ENCODE measurements around the gene ZNF488.

The ZNF488 gene

DNA sequence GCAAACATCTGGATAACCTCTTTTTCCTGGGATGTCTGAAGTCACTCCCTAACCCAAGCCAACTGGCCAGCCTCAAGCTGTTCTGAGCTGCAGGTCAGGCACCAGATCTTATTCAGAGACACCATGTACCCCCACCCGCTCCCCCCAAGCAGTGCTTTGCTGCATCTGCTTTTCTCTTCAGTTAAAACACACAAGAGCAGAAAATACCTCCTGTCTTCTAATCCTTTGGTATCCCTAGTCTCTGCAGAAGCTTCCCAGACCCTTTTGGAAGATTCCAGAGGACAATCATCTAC is 3.0 kb downstream of the ZNF488 start:
- DNase-seq: no peak

DNA sequence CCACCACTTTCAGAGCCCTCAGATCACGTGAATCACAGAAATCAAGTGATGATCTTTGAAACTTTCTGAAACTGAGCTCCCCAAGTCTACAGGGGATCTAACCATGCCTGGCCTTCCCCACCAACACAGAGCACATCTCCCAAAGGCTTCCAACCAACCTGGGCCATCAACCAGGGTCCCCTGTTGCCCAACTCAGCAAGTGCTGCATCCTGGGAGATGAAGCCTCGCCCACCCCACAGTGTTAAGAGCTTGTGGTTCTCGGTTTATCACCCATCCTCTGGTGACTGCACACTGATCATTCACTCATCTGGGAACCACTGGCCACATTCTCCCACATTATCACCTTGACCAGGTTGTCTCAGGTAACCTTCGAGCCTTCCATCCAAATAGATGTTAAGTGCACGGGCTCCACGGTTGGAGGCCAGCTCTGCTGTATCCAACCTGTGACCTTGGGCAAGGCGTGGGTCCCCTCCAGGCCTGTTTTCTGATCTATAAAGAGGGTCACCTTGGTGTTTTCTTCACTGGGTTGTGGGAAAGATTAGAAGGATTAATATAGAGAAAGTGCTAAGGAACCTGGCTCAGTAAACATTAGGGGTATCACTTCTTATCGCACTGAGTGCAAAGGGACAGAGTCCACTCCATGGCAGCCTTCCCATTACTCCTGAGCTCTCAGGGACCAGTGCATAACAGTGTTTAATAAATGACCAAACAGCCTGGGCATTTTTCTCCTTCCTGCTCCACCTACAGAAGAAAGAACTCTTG is 3.6 kb downstream of the ZNF488 start:
- DNase-seq: no peak

DNA sequence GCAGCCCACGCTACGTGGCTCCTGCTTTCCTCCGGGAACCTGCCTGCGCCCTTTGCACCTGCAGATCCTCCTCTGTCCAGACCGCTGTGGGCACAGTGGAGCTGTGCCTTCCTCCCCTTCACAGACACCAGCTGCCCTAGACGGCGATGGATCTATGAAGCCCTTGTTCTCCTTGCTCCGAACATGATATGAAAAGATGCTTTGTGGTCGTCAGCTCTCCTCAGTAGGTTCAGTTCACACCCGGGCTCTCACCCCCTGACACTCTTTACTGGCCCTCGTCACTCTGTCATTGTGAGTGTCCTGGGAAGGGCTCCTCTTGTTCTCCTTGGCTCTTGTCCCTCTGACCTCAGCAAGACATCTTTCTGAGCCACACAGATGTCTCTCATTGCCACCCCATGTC is 4.2 kb downstream of the ZNF488 start:
- no peak for DNase-seq

DNA sequence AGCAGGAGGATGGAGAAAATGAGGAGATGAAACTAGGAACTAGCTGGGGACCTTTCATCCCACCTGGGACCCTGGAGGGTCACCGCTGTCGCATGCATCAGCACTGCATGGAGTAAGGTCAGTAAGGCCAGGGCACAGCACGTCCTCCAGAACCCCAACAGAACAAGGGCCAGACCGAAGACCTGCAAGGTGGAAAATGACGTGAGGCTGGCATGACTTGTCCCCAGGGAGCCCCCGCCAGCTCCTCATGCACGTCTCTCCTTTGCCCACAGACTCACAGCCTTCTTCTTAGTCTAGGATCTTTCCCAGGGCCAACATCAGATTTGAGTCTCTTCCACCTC is 4.7 kb downstream of the ZNF488 start:
- no peak for DNase-seq

DNA sequence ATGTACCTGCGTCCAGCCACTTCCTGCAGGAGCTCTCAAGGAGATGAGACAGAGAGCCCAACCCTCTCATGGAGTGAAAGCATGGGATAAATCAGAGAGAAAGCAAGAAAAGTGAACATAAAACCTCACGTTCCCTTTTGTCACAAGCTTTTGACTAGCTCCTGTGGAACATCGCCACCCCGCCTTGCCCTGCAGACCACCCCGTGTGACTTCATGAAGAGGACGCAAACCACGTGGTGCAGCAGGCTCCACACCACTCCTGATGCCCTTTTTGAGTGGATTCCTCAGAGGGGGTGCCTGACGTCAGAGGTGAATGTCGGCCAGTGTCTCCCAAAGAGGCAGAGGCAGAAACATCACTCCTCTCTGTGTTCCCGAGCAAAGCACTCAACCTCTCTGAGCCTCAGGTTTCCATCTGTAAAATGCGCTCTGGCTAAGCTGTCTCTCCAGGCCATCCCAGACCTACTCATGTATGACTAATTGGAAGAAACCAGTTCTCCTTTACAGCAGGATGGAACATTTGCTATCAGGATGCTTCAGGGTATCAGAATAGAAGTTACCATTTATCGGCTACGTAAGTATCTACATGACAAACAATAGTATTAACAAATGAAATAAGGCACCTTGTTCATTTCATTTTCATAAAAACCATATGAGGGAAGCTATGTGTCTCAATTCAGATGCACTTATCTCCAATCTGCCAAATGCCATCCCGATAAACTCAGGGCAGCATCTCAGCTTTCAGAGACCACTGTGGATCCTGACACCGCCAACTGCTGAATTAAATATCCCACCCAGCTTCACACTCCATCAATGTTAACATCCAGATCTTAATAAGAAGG is 5.3 kb downstream of the ZNF488 start:
- no peak for DNase-seq

DNA sequence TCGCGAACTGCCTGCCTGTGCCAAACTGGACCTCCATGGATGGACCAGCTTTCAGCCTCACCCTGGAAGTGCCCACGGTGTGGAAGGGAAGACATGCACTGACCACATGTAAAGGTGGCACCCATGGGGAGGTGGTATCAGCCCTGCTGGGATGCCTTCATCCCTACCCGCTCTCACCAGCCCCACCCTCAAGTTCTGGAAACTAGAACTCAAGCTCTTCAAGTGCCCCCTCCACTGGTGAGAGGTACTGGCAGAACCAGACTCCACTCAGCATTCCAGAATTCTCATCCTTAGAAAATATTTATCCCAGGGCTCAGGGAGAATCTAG is 5.9 kb downstream of the ZNF488 start:
- DNase-seq: no peak

DNA sequence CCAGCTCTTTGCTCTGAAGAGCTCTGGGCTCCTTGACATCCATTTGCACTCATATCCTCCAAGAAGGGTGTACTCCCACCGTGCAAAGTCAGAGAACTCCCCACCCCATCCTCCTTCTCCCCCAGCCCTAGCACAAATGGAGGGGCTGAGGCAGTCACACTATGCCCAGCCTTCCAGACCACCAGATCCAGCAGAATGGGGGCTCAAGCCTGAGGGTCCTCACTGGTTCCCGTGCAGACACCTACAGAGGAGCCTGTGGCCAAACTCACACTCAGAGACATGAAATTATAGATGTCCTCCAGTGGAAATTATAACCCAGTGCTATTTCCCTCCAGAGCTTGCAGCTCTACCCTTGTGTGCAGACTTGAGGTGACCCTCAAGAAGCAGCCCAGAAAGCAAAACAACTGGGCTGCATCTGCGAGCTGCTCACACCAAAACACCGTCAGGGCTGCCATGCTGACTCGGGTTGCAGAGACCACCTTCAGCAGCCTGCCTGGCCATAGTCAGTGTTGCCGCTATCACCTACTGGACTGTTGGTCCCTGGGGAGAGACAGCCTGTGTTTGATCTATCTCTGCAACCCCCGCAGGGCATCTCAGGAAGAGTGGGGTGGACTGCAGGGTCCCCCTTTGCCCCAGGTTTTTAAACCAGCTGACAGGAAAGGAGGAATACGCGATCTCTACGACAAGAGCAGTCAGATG is 7.4 kb downstream of the ZNF488 start:
- DNase-seq: no peak

DNA sequence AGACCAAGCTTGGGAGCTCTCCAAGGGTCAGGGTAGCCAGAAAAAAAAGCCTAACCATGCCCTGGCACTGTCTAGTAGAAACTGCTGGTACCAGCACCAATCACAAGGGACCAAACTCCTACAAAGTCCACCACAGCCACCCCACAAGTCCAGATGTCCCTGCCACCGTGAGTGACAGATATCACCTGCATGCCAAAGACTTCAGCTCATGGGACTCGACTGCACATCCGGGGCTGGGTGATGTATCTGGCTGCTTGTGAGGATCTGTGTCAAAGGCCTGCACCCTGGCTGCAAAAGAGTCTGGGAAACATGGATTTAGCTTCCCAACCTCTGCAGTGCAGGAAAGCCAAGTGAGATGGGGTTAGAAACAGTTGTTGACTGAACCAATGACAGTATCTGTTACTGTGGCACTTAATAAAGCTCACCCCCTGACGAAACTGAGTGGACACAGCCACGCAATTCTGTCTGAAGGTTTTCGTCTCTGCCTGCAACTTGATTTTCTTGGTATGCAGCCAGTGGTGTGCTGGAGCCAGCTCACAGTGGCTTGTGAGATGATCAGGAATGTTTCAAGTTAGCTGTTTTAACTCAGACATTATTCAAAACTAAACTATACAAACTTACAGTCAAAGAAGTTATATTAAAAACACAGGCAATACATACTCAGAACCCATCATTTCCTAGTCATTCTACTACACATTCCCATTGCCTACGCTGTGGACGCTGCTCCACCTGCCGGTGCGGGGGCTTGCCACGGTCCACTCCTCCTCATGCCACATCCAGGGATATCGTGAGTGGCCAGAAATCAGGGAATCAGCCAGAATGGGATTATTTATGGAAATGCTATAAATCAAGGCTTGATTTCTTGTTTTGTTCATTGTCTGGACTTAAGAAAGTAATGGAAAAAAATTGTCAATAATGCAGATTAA is 9.2 kb downstream of the ZNF488 start:
- no peak for DNase-seq

DNA sequence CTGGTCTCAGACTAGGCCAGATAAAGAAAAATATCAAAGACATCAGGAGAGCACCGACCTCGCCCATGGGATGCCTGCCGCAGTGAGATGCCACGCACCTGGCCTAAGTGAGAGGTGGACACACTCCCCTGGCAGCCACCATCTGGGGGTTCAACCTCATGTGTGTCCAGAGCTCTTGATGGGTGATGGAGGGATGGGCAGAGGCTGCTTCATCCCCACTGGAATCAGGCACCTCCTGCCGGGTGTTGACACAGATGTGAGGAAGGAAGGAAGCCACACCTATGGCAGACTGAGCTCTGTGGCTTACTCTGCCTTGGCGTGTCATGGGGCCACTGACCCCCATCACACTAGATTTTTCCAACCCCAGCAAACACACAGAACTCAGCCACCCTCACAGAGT is 11.4 kb downstream of the ZNF488 start:
- DNase-seq: no peak

DNA sequence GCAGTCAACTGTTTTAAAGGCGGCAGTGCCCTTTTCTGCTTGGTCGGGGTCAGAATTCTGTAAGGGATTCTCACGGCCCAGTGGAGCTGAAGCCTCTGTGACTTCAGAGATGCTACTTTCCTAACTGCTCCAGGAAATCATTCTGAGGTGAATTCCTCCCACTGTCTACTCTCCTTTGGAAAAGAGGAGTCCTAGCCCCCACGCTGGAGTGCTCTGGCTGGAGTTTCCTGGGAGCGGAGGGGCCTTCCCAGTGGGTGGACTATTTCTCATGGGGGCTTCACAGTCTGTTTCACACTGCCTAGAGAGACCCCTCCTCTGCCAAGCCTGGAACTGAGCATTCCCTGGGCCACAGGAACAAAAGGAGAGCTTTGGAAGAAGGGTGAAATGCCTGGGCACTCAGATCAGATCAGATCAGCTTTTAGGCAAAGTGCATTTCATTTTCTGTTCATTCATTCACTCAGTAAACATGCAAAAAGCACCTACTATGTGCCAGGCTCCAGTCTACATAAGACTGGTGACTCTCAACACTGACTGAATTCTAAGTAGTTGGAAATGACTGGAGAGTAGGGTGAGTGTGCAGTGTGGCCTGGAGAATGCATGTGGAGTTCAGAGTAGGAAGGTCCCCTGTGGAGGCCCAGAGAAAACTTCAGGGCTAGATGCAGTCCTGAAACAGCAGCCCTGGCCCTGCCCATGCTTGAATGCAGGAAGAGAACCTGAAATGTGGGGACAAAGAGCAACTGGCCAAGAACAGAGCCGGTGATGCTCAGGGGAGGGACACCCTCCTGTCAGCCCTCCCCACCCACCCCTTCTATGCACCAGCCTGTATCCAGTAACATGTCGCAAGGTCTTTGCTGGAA is 12.2 kb downstream of the ZNF488 start:
- no peak for DNase-seq

DNA sequence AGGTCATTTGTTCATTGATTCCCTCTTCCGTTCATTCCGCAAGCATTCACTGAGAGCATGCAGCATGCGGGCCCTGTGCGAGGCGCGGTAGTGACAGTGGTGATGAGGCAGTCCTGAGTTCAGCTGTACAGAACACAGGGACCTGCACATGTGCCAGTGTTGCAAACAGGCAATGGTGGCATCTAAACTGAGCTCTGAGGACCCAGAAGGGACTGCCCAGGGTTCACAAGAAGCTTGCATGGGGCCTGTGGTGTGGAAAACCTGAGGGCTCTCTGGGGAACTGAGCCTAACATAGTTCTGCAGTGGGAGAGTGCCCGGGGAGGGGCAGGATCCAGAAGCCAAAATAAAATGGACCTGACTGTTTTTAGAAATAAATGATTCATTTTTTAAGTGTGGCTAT is 13.2 kb downstream of the ZNF488 start:
- DNase-seq: no peak

DNA sequence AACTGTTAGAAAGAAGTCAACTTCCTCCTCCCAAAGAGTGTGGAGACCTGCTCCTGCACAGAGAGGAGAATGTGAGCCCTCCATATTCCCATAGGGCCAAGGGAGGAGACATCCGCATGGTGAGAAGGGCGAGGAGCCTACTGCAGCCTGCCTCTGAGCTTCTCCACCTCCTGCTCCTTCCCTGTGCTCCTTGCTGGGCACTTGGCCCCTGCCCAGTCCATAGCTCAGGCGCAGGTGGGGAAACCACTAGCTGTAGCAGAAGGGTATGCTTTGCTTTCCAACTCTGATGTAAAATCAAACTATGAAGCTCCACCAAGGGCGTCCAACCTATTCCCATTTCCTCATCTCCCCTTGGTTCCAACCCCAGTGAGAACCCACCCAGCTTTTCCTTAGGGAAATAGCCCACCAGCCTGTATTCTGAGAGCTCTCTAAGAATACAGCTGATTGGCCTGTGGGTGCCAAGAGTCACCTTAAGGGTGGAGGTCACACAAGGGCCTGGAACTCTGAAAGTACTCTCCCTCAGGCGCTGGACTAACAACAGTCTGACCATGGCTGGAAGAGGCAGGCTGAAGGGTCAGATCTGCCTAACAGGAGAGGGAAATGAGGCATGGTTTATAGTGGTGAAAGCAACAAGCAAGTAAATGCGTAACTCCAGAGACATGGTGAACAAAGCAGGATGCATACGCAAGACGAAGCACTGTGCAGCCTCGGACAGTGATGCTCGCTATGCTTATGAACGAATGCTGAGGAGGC is 13.9 kb downstream of the ZNF488 start:
- DNase-seq: no peak

DNA sequence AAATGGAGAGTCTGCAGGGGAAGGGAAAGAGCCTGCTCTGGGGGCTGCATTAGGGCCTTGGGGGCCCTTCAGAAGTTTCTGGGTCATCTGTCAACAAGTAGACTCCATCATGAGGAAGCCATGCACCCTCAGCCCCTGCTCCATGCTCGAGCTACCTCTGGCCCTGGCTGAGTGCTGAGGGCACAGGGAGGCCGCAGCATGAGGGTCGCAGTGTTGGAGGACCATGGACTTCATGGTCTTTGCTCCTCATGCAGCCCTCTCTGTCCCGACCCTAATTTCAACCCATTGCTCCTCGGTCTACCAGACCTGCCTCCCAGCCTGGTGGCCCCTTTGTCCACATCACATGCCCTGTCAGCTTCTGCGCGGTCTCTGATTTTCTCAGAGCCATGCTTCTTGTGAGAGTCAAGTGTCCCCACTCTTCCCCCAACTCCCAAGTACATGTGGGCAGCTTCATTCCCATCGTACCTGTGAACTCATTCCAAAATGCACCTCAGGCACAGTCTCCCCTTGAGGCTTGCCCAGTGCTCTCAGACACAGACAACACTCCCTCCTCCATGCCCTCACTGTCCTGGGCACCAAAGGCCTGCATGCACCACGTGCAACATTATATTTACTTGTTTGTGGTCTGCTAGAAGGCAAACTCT is 14.7 kb downstream of the ZNF488 start:
- no peak for DNase-seq

DNA sequence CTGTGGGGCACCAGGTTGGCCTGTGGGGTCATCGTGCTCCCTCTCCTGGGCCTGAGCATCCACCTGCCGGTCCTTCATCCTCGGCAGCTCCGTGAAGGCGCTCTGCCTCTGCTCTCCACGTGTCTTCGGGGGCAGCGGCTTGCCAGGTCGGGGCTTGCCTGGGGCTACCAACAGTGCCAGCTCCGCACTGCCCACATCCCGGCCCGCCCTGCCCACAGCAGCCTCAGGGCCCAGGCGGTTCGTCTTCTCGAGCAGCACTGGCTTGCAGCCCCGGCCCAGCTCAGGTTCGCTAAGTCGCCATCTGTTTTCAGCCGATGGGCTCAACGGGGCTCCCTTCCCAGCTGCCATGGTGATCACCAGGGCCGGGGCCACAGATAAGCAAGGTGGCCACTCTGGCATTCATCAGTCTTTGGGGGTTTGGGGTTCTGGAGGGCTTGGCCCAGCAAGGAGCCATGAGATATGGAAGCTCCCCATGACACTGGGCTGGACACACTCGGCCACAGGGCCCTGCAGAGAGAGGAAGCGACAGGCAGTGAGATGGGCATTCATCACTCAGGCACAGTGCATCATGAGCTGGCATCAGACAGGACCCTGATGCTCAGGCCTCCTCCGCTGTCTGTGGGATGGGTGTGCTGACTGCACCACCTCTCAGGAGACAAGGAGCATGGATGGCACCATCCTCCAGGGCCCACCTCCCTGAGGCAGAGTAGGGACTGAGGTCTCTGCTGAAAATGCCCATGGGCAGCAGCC is 15.5 kb downstream of the ZNF488 start:
- no peak for DNase-seq

DNA sequence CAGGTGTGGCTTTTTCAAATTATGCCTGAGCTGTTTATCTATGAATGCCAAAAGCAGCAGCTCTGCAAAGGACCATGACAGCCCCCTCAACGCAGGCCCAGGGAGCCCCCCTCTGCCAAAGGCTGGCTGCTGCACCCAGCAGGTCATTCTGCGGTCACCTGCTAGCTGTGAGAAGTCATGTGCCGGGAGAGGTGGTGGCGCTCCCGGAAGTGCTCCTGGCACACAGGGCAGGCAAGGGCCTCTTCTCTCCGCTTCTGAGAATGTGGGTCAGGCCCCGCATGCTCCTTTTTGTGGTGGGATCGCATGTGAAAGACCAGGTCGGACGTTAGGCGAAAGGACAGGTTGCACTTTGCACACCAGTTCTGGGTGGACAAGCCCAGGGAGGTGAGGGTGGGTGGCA is 16.4 kb downstream of the ZNF488 start:
- no peak for DNase-seq

DNA sequence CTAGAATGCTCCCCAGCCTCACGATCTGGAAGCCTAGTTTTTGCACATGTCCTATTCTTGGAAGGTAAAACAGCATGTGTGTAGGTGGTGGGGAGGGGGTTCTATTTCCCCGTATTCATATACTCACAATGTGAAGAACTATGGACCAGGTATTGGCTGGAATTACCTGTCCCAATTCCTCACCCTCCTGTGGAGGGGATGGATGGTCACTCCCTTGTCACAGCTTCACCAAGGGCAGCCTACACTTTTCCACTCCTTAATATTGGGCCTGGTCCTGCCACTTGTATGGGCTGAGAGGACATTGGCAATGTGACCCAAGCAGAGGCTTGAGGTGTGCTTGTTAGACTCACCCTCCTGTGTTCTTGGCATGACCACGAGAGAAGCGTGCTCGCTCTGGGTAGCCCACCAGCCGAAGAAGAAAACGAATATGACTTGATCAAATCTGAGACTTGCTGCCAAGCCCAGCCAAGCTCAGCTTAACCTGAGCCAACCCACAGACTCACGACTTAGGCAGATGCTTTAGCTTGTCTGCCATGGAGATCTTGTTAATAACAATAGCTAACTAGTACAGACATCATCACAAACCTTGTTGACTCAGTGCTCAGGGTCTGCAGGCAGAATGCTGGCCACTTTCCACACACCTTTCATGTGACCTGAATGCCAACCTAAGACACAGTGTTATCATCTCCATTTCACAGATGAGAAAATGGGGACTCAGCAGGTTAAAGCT is 17.2 kb downstream of the ZNF488 start:
- DNase-seq: no peak

DNA sequence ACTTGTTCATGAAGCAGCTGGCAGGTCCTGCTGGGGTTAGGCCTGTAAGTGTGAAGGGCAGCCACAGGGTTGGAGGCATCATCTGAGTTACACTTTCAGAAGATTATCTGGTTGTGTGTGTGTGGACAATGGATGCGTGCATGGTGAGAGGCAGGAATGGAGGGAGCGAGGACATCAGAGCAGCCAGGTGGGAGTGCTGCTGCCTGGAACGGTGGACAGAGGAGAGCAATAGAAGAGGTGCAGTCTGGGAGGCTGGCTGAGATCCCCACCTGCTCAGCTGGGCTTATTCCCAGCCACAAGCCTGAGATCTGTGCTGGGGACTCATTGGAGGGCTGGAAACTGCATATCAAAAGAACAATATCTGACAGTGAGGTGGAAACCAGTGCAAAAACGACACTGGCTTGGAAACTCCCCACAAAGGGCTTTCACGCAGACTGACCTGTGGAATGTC is 17.9 kb downstream of the ZNF488 start:
- no peak for DNase-seq

DNA sequence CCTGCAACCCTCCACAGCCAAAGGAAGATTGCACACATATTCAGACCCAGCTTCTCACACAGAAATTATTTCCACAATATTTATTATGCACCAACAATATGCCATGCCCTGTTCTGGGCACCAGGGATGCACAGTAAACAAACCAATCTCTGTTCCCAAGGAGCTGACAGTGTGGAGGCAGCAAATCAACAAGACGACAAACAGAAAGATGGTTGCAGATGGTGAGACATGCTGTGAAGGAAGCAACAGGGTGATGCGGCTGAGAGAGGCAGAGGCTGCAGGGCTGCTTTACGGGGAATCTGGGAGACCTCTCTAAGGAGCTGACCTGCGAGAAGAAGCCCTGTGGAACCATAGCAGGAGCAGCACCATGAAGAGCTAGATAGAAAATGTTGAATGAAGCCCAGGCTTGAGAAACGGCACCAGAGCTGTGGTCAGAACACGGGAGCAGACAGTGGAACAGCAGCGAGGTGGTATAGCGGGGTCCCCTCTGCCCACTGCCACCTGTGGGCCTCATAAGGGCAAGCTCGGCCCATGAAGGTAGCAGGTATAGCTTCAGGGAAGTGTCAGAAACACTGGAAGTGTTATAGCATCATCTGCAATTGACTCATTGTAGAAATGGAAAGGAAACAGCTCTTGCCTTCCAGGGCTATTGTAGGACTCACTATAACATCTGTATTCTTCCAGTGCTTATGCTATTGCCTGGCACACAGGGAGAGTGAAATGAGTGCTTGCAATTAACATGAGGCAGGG is 18.5 kb downstream of the ZNF488 start:
- no peak for DNase-seq

DNA sequence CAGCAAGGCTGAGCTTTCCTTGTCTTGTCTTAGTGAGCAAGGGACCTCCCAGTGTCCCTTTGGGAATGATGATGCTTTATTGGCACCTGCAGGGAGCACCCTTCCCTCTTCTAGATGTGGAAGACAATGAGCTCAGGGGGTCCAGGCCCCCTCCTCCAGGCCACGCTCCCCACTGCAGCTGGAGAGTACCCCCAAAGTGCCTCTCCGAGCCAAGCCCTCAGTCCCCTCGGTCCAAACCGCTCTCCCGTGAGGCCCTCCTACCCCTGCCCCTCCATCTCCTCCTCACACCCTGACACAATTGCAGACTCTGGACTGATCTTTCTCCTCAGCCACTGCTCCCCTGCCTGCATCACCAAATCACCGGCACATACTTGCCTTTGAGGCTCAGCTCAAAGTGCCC is 19.2 kb downstream of the ZNF488 start:
- no peak for DNase-seq

Measured in NCI-H1930 (cell line).